OCI-LY7 (cell line): ENCODE measurements around the gene COL2A1.

Experiments used
- EZH2phosphoT487 ChIP-seq: fragments of 200-600 bp; sonication (generic); IDR thresholded peaks from 2 replicates; pipeline ENCODE4 v1.6.1; 2018; ENCODE audit warnings: low read depth, borderline replicate concordance, mild to moderate bottlenecking, mixed run types, antibody characterized with exemption, low read length, moderate library complexity, mixed read lengths
- TF ChIP-seq, protein P1 (sequence below): fragments of 200-600 bp; sonication (generic); conservative IDR thresholded peaks from 2 replicates; pipeline ENCODE4 v1.5.1; 2014; ENCODE audit warnings: mild to moderate bottlenecking, antibody characterized with exemption, low read length, moderate library complexity, mixed read lengths

DNA sequence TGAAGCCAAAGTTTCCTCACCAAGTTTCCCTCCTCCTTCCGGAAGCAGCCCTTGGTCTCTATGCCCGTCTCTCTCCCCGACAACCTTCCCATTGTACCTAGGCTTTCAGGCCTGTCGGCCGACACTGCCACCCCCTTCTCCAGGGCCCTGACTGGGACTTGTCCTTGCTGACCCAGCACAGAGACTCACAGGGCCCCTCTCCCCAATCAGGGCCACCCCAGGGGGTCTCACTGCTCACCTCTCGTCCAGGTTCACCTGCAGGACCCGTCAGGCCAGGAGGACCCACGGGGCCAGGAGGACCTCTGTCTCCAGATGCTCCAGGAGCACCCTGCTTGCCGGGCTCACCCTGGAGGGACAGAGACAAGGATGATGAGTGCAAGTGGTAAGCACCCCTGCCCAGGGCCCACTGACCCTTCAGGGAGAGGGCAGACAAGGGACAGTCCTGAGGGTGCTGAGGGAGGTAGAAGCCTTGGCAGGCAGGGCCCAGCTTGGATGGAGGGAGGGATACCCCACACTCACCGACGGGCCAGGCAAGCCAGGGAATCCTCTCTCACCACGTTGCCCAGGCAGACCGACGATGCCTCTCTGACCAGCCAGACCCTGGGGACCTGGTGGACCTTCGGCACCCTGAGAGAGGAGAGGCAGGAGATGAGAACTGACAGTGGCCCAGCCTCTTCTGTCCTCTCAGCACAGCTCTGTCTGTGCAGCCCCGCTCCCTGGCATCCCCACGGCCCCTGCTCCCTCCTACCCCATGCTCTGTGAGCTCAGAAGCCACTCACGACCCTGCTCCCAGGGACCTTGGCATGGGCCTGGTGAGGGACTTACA lies 26.3 kb downstream of the COL2A1 start:
- TF ChIP-seq, protein P1, sequence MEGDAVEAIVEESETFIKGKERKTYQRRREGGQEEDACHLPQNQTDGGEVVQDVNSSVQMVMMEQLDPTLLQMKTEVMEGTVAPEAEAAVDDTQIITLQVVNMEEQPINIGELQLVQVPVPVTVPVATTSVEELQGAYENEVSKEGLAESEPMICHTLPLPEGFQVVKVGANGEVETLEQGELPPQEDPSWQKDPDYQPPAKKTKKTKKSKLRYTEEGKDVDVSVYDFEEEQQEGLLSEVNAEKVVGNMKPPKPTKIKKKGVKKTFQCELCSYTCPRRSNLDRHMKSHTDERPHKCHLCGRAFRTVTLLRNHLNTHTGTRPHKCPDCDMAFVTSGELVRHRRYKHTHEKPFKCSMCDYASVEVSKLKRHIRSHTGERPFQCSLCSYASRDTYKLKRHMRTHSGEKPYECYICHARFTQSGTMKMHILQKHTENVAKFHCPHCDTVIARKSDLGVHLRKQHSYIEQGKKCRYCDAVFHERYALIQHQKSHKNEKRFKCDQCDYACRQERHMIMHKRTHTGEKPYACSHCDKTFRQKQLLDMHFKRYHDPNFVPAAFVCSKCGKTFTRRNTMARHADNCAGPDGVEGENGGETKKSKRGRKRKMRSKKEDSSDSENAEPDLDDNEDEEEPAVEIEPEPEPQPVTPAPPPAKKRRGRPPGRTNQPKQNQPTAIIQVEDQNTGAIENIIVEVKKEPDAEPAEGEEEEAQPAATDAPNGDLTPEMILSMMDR: no peak
- no peak for TF ChIP-seq EZH2phosphoT487
